MM.1S (cell line): ENCODE results near the gene PBX4.
A peak's percentile ranks its signal among the peaks of the same experiment; 100 is the strongest.

Experiments used
- DNase-seq: peaks from one replicate; pipeline ENCODE4 v3.0.0-alpha.2; 2015
- H2AFZ ChIP-seq: fragments of 300-600 bp; sonication (generic); 2 replicates; pipeline ENCODE4 v1.6.0; 2016; ENCODE audit warnings: antibody characterized with exemption, low read length
- H3F3A ChIP-seq: fragments of 300-600 bp; sonication (generic); 2 replicates; pipeline ENCODE4 v1.6.1; 2016; ENCODE audit warnings: mild to moderate bottlenecking, antibody characterized with exemption, low read length, moderate library complexity, mixed read lengths; ENCODE audit not compliant: insufficient read depth
- H3K27ac ChIP-seq: fragments of 300-600 bp; sonication (generic); 2 replicates; pipeline ENCODE4 v1.5.1; 2016; ENCODE audit warnings: mild to moderate bottlenecking, low read length
- H3K27me3 ChIP-seq: fragments of 300-600 bp; sonication (generic); replicated peaks from 2 replicates; pipeline ENCODE4 v1.6.0; 2016; ENCODE audit warnings: low read length; ENCODE audit not compliant: insufficient read depth
- H3K36me3 ChIP-seq: fragments of 300-600 bp; sonication (generic); replicated peaks from 2 replicates; pipeline ENCODE4 v1.6.1; 2016; ENCODE audit warnings: mild to moderate bottlenecking, low read length, mixed read lengths; ENCODE audit not compliant: insufficient read depth
- H3K4me1 ChIP-seq: fragments of 300-600 bp; sonication (generic); 2 replicates; pipeline ENCODE4 v1.6.1; 2016; ENCODE audit warnings: low read length, mixed read lengths
- H3K4me2 ChIP-seq: fragments of 300-600 bp; sonication (generic); 2 replicates; pipeline ENCODE4 v1.6.0; 2016; ENCODE audit warnings: low read depth, low read length
- H3K4me3 ChIP-seq: fragments of 300-600 bp; sonication (generic); 2 replicates; pipeline ENCODE4 v1.5.1; 2016; ENCODE audit warnings: low read length, mixed read lengths
- H3K79me2 ChIP-seq: fragments of 300-600 bp; sonication (generic); 2 replicates; pipeline ENCODE4 v1.6.1; 2016; ENCODE audit warnings: mixed run types, low read length, mixed read lengths
- H3K9ac ChIP-seq: fragments of 300-600 bp; sonication (generic); 2 replicates; pipeline ENCODE4 v1.6.1; 2016; ENCODE audit warnings: low read length, mixed read lengths
- H3K9me2 ChIP-seq: fragments of 300-600 bp; sonication (generic); replicated peaks from 2 replicates; pipeline ENCODE4 v1.6.1; 2016; ENCODE audit warnings: mild to moderate bottlenecking, low read length, mixed read lengths; ENCODE audit not compliant: insufficient read depth
- H3K9me3 ChIP-seq: fragments of 300-600 bp; sonication (generic); replicated peaks from 2 replicates; pipeline ENCODE4 v1.6.1; 2016; ENCODE audit warnings: mild to moderate bottlenecking, low read length, mixed read lengths; ENCODE audit not compliant: insufficient read depth
- H4K20me1 ChIP-seq: fragments of 300-600 bp; sonication (generic); 2 replicates; pipeline ENCODE4 v1.6.1; 2016; ENCODE audit warnings: mild to moderate bottlenecking, low read length, moderate library complexity, mixed read lengths; ENCODE audit not compliant: insufficient read depth
- CTCF ChIP-seq: fragments of 300-600 bp; sonication (generic); IDR thresholded peaks from 2 replicates; pipeline ENCODE4 v1.5.1; 2016; ENCODE audit warnings: antibody characterized with exemption, low read length, mixed read lengths
- EZH2 ChIP-seq: fragments of 300-600 bp; sonication (generic); optimal IDR thresholded peaks from 2 replicates; pipeline ENCODE3; 2017; ENCODE audit warnings: low read depth, mild to moderate bottlenecking, antibody characterized with exemption, low read length, mixed read lengths
- EZH2phosphoT487 ChIP-seq: fragments of 300-600 bp; sonication (generic); IDR thresholded peaks from 2 replicates; pipeline ENCODE4 v1.6.1; 2018; ENCODE audit warnings: antibody characterized with exemption, low read length

Gene PBX4

GRCh38 chr19:19553670-19554069 is 64.8 kb downstream of the PBX4 start:
- Histone ChIP-seq H3K27ac (no peak overlapping the region), H2AFZ (no peak overlapping the region), H4K20me1 (no peaks in the 10 kb centered on the region), H3K9me3 (no peaks in the 10 kb centered on the region), H3K4me1 (no peaks in the 10 kb centered on the region), H3K79me2 (no peaks in the 10 kb centered on the region), H3K36me3 (no peaks in the 10 kb centered on the region), H3K9ac (no peak overlapping the region), H3K9me2 (no peaks in the 10 kb centered on the region), H3K4me3 (no peak overlapping the region), H3K27me3 (peaks cover 13% of the 10 kb centered on the region), H3F3A (no peaks in the 10 kb centered on the region), H3K4me2 (no peak overlapping the region)
- no peak for DNase-seq
- no peak for TF ChIP-seq EZH2
- no peak for TF ChIP-seq EZH2phosphoT487
- no peak for TF ChIP-seq CTCF

GRCh38 chr19:19552798-19553197 is 65.7 kb downstream of the PBX4 start:
- no peaks in the 10 kb centered on the region for H3K36me3 ChIP-seq
- peak; percentile 8 for DNase-seq
- H3K9me3 ChIP-seq: no peaks in the 10 kb centered on the region
- no peaks in the 10 kb centered on the region for H3K9me2 ChIP-seq
- H3K9ac ChIP-seq: no peak overlapping the region
- no peak for TF ChIP-seq EZH2phosphoT487
- no peak for TF ChIP-seq EZH2
- TF ChIP-seq CTCF: peak; percentile 40
- H2AFZ ChIP-seq: no peak overlapping the region
- H3K4me2 ChIP-seq: no peak overlapping the region
- H3K4me1 ChIP-seq: no peaks in the 10 kb centered on the region
- no peaks in the 10 kb centered on the region for H4K20me1 ChIP-seq
- no peaks in the 10 kb centered on the region for H3F3A ChIP-seq
- no peaks in the 10 kb centered on the region for H3K79me2 ChIP-seq
- H3K27me3 ChIP-seq: peaks cover 13% of the 10 kb centered on the region
- H3K27ac ChIP-seq: no peak overlapping the region
- H3K4me3 ChIP-seq: no peak overlapping the region

GRCh38 chr19:19551853-19552192 is 66.7 kb downstream of the PBX4 start:
- Histone ChIP-seq H3K9me3 (no peaks in the 10 kb centered on the region), H3K9me2 (no peaks in the 10 kb centered on the region), H3F3A (no peaks in the 10 kb centered on the region), H3K4me1 (no peaks in the 10 kb centered on the region), H3K27ac (no peak overlapping the region), H3K79me2 (no peaks in the 10 kb centered on the region), H3K9ac (no peak overlapping the region), H3K36me3 (no peaks in the 10 kb centered on the region), H2AFZ (no peak overlapping the region), H4K20me1 (no peaks in the 10 kb centered on the region), H3K4me3 (no peak overlapping the region), H3K27me3 (peaks cover 13% of the 10 kb centered on the region), H3K4me2 (no peak overlapping the region)
- no peak for DNase-seq
- TF ChIP-seq CTCF (no peak), EZH2phosphoT487 (no peak), EZH2 (no peak)
